Stimulated activated CD8-positive, alpha-beta memory T cell treated with anti-CD3 and anti-CD28 coated beads, Interleukin-7, amount 100 ng/mL, for 1 hour (primary cell): ENCODE results near the gene FN3K.
A peak's percentile ranks its signal among the peaks of the same experiment; 100 is the strongest.
"Not testable (repeated sequence)": the region's sequence is repeated elsewhere in the genome, so short reads cannot be mapped to it uniquely, and the experiment has no call there.

Source experiments
- DNase-seq, 2 donors: peaks; one replicate each; pipeline ENCODE4 v3.0.0-alpha.2; 2020; ENCODE audit warnings: low read depth in 2 of 2

FN3K gene

DNA sequence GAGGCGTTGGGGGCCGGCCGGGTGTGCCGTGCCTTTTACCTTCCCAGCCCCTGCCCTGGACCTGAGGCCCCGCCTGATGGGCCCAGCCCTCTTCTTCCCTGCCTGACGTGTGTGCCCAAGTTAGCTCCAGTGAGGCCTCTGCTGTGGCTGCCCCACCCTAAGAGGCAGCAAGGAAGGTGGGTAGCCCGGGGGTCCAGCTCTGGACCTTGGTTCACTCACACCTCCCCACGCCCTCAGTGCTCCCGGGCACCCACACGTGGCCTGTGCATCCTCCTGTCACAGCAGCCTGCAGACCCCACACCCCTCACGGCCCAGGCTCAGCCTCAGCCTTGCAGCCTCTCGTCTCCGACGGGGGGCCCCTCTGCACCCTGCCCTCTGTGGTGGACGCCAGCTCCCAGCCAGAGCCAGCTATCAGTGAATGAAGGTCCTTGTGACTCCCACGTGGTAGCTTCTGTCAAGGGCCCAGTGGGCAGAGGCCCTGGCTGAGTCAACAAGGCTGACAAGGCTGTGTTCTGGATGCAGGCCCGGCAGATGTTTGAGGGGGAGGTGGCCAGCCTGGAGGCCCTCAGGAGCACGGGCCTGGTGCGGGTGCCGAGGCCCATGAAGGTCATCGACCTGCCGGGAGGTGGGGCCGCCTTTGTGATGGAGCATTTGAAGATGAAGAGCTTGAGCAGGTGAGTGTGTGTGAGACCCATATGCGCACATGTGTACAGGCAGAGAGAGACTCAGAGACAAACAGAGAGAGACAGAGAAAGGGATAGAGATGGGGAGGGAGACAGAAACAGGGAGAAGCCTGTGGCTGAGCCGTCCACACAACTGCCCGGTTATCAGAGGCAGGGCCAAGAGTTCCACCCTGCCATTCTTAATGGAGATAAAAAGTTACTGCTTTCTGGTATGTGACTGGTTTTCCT is 2.8 kb downstream of the FN3K start:
- no peak for DNase-seq

DNA sequence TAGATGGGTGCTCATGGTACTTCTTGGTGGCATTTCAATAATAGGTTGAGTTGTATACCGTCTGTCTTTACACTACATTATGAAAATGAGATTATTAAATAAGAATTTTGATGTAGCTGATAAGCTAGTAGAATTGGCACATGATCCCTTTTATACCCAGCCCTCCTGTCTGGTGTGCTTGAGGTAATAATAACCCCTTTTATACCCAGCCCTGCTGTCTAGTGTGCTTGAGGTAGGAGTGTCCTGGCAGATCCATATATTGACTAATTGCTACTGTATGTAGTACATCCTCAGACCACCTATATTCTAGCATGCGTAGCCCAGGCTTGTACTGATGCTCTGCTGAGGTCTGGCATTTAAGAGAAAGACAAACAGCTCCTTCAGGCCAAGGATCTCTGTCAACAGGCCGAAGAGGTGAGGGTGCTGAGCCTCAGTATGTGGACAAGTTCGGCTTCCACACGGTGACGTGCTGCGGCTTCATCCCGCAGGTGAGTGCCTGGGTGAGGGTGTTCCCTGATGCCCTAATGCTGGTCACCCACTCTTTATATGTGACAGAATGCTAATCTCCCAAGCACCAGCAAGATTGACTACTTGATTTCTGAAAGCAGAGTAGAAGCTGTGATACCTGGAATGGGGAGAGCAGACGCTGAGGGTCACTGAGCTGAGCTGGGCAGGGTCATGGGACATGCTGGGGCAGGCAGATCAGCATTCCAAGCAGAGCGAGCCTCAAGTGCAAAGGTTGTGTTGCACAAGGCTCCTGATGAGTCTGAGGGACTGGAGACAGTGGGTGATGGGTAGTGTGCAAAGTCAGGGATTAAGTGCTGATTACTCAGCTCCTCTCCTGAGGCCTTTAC is 5.7 kb downstream of the FN3K start:
- no peak for DNase-seq

DNA sequence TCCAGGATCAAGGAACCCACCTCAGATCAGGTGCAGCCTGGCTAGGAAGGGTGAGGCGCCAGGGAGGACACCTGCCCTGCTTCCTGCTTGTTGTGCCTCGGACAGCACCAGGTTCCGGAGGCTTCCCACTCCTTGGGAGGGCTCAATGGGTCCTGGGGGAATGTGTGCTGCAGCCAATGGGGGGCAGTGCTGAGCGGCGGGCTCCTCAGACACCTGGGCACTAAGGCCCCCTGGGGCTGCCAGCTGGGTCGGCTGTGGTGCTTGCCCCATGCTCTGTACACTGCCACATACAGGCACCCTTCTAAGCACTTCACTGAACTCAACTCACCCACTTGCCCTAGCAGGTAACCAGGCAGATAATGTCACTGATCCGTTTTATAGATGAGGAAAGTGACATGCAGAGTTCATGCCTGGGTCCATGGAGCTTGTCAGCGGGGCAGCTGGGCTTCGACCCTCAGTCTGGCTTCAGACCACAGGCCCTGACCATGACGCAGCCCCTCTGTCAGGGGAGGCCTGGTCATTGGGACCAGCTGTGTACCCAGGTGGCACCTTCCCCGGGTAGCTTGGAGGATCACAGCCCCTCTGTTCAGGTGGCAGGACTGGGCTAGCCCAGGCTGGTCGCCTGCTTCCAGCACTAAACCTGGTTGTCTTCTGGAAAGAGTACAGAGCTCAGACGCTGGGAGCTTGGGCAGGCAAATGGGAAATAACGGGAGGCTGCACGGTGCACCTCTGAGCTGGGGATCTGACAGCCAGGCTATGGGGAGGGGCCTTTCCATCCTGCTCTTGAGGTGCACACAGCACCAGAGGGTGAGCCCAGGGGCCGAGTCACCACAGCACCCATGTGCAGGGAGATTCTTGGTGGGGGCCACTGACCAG is 8.2 kb downstream of the FN3K start:
- no peak for DNase-seq

DNA sequence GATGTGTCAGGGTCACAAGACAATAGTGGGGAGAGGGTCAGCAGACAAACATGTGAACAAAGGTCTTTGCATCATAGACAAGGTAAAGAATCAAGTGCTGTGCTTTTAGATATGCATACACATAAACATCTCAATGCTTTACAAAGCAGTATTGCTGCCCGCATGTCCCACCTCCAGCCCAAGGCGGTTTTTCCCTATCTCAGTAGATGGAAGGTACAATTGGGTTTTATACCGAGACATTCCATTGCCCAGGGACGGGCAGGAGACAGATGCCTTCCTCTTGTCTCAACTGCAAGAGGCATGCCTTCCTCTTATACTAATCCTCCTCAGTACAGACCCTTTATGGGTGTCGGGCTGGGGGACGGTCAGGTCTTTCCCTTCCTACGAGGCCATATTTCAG is 9.3 kb downstream of the FN3K start:
- not testable (repeated sequence) for DNase-seq

DNA sequence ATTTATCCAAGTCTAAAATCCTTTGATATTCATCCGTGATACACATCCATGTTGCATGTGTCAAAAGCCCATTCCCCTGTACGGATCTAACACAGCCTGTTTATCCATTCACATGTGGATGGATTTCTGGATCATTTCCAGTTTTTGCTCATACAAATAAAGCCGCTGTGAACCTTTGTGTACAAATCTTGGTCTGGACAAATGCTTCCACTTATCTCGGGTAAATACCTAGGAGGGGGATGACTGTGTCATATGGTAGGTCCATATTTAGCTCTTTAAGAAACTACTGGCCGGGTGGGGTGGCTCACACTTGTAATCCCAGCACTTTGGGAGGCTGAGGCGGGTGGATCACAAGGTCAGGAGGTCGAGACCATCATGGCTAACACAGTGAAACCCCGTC is 10.1 kb downstream of the FN3K start:
- DNase-seq, result no peak

DNA sequence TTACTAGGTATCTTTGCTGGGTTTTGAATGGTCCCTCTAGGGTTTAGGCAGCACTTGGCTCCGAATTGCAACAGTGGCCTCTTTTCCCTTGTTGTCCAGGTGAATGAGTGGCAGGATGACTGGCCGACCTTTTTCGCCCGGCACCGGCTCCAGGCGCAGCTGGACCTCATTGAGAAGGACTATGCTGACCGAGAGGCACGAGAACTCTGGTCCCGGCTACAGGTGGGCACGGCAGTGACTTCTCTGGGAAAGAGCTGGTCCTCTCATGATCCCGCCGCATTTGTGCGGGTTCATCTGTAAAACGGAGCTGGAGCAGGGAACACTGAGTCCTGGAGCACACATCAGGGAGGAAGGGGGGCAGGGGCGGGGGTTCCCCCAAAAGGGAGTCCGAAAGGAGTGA is 13.3 kb downstream of the FN3K start:
- DNase-seq, result no peak

DNA sequence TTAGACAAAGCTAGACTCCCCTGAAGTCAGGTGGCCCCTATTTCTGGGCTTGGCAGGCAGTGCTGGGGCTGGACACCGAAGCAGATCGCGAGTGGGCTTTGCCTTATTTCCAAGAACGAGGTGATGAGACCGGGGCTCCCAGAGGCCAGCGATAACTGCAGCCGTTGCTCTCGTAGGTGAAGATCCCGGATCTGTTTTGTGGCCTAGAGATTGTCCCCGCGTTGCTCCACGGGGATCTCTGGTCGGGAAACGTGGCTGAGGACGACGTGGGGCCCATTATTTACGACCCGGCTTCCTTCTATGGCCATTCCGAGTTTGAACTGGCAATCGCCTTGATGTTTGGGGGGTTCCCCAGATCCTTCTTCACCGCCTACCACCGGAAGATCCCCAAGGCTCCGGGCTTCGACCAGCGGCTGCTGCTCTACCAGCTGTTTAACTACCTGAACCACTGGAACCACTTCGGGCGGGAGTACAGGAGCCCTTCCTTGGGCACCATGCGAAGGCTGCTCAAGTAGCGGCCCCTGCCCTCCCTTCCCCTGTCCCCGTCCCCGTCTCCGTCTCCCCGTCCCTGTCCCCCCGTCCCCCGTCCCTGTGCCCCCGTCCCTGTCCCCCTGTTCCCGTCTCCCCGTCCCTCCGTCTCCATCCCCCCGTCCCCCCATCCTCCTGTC is 15.0 kb downstream of the FN3K start:
- DNase-seq, result no peak

DNA sequence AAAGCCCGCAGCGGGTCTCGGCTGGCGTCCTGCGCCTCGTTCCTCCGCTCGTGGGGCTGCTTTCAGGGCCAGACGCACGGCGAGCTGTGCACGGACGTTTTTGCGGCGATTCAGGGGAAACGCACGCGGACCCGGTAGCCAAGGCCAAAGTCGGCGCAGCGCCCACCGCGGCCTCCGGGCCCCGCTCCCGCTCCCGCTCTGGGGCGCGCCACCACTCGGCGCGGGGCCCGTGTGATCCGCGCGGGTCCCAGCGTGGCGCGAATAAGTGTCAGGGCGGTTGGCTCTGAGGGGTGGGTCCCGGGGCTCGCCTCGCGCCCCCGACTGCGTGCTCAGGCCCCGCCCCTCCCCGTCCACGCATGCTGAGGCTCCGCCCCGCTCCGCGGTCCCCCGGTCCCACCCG is 15.8 kb downstream of the FN3K start:
- no peak for DNase-seq

DNA sequence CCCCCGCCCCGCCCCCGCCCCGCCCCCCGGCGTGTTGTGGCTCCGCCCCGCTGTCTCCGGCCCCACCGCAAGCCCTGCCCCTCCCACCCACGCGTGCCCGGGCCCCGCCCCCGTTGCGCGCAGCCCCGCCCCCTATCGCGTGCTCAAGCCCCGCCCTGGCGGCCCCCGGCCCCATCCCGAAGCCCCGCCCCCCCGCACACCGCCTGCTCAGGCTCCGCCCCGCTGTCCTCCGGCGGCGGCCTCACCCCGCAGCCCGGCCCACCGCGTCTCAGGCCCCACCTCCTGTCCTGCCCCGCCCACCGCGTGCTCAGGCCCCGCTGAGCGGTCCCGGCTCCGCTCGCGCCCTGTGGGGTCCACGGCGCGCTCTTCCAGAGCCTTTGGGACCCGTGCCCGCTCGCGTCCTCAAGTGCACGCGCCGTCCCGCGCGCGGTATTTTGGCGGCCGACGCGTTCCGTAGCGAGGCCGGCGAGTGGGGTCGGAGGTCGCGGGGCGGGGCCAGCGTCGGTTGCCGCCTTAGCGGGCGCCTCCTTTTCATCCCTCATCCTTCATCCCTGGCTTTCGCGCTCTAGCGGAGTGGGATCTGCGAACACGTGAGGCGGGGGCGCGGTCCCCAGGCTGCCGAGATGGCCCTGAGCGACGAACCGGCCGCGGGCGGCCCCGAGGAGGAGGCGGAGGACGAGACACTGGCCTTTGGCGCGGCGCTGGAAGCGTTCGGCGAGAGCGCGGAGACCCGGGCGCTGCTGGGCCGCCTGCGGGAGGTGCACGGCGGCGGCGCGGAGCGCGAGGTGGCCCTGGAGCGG is 16.4 kb downstream of the FN3K start, which contains the start of gene TBCD:
TSS of gene TBCD (plus strand) at position 495 of the 800 bp plus-strand sequence. CDS start at position 624, 129 bp downstream.
- DNase-seq, result peak; percentile 60 to 80

DNA sequence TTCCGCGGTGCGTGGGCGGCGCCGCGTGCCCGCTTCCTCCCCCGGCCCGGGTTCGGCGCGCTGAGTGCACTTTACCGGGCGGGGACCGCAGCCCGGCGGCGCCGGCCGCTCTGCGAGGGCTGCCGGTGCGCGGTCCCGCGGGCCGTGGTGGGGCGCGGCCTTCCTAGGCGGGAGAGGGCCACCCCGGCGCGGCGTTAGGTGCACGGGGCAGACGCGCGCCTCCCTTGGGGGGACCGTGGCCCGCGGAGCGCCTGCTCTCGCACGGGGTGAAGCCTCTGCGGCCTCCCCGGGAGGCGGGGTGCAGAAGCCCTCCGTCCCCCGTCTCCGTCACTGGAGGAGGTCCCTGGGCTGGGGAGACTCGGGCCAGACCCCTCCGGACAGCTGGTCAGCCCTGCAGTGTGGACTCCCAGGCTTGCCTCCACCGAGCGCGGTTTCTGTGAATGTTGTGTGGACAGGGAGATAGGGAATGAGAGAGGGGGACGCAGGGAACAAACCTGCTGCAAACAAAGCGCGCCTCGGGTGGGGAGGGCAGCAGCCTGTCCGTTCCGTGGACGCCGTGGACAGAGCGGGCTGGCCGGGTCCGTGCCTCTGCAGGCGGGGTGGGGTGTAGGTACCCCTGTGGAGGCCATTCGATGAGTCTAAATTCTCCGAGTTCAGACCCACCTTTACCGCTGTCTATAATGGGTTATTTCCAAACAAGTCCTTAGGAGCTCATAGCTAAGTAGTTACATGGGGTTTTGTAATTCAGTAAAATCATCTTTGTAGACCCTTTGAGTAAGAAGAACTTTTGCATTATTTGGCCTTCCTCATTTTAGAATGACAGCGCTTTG is 17.2 kb downstream of the FN3K start:
- no peak for DNase-seq

DNA sequence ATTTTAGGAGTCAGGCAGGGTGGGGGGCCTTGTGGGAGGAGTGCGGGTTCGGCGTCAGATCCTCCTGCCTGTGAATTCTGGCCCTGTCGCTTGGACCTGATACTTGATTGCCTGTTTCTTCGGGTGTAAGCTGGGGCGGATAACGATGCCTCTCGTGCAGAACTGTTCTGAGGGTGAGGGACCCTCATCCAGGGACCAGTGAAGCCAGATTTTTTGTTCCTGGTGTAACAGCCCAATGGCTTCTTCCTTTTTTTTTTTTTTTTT is 17.7 kb downstream of the FN3K start:
- no peak for DNase-seq

DNA sequence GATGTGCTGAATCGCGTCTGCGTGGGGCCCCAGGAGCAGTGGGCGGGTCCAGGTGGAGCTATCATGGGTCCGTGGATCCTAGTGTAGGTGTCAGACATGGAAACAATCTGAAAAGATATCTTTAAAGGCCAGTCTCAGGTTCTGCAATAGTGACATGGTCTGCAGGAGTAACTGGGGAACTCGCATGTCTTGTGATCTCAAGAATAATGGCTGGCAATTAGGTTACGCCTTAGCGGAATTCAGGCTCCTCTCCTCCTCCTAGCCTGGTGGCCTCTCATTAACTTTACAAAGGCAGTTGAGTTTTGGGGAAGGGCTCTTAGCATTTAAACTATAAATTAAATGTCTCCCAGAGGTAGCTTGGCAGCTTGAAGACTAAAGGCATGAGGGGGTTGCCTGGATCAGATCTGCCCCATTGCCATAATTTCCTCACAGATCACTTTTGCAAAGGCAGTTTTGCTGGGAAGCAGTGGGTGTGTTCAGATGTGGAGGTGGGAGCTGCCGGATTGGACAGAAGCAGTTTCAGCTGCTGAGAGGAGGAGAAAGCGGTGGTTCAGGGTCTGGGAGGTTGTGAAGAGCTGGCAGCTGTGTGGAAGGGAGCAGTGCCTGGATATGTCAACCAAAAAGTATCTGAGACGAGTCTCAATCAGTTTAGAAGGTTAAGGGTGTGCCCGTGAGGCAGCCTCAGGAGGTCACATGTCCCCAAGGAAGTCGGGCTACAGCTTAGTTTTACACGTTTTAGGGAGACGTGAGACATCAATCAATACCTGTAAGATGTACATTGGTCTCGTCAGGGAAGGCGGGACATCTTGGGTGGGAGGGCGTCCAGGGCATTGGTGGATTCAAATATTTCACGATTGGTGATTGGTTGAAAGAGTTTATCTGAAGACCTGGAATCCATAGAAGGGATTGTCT is 19.1 kb downstream of the FN3K start:
- DNase-seq, result no peak

DNA sequence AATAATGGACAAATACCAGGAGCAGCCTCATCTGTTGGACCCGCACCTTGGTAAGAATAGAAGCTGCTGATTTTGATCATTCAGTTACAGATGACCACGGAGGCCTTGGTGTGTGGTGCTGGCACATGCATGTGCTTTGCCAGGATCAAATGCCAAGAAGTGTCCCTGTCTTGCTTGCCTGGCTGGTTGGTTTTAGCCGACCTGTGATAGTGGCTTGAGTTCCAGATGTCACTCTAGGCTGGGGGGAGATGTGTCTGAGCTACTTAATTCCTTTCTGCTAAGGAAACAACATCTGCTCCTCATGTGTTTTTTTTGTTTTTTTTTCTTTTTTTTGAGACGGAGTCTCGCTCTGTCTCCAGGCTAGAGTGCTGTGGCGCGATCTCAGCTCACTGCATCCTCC is 20.8 kb downstream of the FN3K start:
- no peak for DNase-seq

DNA sequence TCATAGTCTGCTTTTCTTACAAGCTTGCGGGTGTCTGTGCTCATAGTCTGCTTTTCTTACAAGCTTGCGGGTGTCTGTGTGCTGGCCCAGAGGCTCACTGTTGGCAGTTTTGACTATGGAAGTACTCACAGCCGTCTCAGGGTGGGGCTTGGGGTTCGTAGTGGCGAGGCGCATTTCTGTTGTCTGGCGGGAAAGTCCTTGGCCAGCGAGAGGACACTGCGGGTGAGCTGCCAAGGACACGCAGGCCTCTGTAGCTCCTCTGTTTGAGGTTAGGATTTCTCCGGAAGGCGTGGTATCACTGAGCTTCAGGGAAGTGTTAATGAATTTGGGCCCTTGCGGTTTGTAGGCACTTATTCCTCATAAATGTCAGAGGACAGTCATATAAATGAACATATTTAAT is 30.0 kb downstream of the FN3K start:
- DNase-seq, result no peak

DNA sequence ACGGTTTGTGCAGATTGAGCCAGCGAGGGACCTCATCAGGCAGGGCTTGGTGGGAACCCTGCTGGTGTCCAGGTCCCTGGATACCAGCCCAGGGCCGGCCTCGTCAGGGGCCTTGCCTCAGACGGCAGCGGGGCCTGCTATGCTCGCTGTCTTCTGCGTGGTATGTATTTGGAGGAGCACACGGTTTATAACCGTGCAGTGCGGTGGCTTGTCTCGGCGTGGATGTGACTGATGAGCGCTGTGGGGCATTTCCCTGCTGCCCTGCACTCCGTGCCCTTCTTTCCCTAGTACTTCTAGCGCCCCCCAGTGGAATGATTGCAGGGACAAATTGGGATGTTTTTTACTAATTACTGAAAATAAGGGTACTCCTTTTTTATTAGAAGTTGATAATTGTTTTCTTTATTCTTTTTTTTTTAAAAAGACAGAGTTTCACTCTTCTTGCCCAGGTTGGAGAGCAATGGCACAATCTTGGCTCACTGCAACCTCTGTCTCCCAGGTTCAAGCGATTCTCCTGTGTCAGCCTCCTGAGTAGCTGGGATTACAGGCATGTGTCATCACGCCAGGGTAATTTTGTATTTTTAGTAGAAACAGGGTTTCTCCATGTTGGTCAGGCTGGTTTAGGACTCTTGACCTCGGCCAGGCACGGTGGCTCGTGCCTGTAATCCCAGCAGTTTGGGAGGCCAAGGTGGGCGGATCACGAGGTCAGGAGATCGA is 31.8 kb downstream of the FN3K start:
- DNase-seq, result no peak

DNA sequence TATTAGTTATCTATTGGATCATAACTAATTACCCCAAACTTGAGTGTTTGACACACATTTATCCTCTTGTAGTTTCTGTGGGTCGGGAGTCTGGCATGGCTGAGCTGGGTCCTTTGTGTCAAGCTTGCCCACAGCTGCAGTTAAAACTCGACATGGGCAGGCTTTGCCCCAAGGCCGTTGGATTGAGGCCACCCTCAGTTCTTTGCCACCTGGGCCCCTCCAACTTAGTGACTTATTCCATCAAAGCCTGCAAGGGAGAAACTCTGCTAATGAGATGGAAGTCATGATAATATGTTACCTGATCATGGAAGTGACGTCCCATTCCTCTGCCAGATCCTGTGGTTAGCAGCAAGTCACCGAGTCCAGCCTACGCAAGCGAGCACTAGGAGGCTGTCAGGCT is 33.6 kb downstream of the FN3K start:
- DNase-seq, result no peak

DNA sequence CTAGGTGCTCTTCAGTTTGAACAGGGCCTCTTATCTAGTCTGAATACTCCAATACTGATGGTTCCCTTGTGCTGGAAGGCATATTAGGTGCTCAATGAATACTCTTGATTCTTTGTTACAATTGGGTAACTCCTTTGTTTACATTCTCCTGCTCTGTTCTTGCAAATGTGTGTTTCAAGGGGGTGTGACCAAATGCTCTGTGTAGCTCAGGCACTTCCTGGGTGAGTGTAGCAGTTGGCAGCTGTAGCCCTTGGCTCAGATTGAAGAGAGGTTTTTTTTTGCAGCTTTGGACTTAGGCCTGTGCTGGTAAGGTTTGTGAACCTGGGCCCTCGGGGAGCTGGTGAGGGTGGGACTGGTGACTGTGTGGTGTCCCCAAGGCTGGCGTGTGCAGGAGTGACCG is 36.6 kb downstream of the FN3K start:
- DNase-seq, result no peak

DNA sequence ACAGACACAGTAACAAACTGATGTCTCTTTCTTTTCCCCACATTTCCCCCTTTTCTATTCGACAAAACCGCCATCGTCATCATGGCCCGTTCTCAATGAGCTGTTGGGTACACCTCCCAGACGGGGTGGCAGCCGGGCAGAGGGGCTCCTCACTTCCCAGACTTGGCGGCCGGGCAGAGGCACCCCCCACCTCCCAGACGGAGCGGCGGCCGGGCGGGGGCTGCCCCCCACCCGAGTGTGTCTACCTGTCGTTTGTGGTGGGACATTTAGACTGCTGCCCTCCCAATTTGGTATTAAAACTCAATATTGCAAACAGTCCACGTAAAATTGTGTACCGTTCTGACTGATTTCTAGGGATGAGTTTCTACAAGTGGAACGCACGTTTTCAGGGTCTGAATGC is 39.0 kb downstream of the FN3K start:
- not testable (repeated sequence) for DNase-seq
